ENCODE measurements around the gene WDR77. TPM values are rescaled to one million over a fixed set of nuclear protein-coding genes. Genes with fewer than 3 reads are reported as not detected.
A peak's percentile ranks its signal among the peaks of the same experiment; 100 is the strongest.

The WDR77 gene
- total and polyA plus RNA-seq, 9 of the 15 experiments (the other 6 are each of a cell fraction or from before 2014, with no cell fraction given): 20.6 to 160 (median 75.3) TPM

DNA sequence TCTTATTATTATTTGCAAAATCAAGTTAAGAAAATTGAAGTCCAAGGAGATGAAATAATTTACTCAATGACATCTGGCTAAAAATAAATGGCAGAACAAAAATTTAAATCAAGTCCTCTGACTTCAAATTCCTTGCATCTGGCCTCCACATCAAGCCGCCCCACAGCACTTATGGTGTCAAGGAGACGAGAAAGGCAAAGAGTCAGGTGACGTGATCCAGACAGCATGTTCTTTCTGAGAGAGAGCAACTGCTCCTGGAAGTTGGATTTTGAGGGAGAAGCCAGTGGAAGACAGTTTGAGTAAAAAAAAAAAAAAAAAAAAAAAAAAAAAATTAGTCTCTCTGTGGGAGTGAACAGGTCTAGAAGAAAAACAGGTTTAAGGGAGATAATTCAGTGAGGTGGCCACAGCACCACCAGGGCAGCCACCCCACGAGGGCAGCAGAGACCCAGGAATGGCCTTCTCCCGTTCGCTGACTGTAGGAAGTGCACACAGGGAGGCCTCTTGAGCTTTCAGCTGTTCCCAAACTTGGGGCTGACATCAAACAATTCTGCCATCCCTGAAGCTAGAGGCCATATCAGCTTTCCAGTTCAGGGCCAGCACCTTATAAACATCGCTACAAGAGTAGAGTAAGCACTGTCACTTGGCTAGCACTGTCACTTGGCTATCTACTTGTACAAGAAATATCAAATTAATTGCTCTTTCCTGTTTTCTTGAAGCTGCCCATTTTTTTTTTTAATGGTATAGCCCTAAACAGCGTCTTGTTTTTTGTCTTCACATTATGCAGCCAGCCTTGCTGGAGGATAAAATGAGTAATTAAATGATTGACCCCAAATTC is 32.5 kb upstream of the WDR77 start (continued):
- TF ChIP-seq, protein P1, sequence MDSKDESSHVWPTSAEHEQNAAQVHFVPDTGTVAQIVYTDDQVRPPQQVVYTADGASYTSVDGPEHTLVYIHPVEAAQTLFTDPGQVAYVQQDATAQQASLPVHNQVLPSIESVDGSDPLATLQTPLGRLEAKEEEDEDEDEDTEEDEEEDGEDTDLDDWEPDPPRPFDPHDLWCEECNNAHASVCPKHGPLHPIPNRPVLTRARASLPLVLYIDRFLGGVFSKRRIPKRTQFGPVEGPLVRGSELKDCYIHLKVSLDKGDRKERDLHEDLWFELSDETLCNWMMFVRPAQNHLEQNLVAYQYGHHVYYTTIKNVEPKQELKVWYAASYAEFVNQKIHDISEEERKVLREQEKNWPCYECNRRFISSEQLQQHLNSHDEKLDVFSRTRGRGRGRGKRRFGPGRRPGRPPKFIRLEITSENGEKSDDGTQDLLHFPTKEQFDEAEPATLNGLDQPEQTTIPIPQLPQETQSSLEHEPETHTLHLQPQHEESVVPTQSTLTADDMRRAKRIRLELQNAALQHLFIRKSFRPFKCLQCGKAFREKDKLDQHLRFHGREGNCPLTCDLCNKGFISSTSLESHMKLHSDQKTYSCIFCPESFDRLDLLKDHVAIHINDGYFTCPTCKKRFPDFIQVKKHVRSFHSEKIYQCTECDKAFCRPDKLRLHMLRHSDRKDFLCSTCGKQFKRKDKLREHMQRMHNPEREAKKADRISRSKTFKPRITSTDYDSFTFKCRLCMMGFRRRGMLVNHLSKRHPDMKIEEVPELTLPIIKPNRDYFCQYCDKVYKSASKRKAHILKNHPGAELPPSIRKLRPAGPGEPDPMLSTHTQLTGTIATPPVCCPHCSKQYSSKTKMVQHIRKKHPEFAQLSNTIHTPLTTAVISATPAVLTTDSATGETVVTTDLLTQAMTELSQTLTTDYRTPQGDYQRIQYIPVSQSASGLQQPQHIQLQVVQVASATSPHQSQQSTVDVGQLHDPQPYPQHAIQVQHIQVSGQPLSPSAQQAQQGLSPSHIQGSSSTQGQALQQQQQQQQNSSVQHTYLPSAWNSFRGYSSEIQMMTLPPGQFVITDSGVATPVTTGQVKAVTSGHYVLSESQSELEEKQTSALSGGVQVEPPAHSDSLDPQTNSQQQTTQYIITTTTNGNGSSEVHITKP (IDR thresholded peaks at IDR 0.05; ENCODE audit: partially characterized antibody): no peak
- TF ChIP-seq SP2 (IDR thresholded peaks at IDR 0.05; ENCODE audit: extremely low read depth, low read depth, low read length, poor library complexity, severe bottlenecking) (no peak), POLR2B (IDR thresholded peaks at IDR 0.05; ENCODE audit: low read depth, partially characterized antibody) (no peak), ELF2 (CRISPR knock-in tag; IDR thresholded peaks at IDR 0.05) (0 out of 2 replicates have a peak, but pooled peaks have one; percentile 34), SLC30A9 (CRISPR knock-in tag; IDR thresholded peaks at IDR 0.05) (no peak), TCF7 (IDR thresholded peaks at IDR 0.05; ENCODE audit: borderline replicate concordance) (0 out of 2 replicates have a peak, but pooled peaks have one; percentile 36)
- TF ChIP-seq, protein P2, sequence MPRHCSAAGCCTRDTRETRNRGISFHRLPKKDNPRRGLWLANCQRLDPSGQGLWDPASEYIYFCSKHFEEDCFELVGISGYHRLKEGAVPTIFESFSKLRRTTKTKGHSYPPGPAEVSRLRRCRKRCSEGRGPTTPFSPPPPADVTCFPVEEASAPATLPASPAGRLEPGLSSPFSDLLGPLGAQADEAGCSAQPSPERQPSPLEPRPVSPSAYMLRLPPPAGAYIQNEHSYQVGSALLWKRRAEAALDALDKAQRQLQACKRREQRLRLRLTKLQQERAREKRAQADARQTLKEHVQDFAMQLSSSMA (CRISPR knock-in tag; IDR thresholded peaks at IDR 0.05): no peak
- TF ChIP-seq, protein P3, sequence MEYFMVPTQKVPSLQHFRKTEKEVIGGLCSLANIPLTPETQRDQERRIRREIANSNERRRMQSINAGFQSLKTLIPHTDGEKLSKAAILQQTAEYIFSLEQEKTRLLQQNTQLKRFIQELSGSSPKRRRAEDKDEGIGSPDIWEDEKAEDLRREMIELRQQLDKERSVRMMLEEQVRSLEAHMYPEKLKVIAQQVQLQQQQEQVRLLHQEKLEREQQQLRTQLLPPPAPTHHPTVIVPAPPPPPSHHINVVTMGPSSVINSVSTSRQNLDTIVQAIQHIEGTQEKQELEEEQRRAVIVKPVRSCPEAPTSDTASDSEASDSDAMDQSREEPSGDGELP (CRISPR knock-in tag; IDR thresholded peaks at IDR 0.05; ENCODE audit: borderline replicate concordance): peak; percentile 77
- TF ChIP-seq, protein P4, sequence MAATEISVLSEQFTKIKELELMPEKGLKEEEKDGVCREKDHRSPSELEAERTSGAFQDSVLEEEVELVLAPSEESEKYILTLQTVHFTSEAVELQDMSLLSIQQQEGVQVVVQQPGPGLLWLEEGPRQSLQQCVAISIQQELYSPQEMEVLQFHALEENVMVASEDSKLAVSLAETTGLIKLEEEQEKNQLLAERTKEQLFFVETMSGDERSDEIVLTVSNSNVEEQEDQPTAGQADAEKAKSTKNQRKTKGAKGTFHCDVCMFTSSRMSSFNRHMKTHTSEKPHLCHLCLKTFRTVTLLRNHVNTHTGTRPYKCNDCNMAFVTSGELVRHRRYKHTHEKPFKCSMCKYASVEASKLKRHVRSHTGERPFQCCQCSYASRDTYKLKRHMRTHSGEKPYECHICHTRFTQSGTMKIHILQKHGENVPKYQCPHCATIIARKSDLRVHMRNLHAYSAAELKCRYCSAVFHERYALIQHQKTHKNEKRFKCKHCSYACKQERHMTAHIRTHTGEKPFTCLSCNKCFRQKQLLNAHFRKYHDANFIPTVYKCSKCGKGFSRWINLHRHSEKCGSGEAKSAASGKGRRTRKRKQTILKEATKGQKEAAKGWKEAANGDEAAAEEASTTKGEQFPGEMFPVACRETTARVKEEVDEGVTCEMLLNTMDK (IDR thresholded peaks at IDR 0.05; ENCODE audit: borderline replicate concordance, insufficient read depth, low read depth, low read length, poor library complexity, severe bottlenecking): no peak
- TF ChIP-seq, protein P5, sequence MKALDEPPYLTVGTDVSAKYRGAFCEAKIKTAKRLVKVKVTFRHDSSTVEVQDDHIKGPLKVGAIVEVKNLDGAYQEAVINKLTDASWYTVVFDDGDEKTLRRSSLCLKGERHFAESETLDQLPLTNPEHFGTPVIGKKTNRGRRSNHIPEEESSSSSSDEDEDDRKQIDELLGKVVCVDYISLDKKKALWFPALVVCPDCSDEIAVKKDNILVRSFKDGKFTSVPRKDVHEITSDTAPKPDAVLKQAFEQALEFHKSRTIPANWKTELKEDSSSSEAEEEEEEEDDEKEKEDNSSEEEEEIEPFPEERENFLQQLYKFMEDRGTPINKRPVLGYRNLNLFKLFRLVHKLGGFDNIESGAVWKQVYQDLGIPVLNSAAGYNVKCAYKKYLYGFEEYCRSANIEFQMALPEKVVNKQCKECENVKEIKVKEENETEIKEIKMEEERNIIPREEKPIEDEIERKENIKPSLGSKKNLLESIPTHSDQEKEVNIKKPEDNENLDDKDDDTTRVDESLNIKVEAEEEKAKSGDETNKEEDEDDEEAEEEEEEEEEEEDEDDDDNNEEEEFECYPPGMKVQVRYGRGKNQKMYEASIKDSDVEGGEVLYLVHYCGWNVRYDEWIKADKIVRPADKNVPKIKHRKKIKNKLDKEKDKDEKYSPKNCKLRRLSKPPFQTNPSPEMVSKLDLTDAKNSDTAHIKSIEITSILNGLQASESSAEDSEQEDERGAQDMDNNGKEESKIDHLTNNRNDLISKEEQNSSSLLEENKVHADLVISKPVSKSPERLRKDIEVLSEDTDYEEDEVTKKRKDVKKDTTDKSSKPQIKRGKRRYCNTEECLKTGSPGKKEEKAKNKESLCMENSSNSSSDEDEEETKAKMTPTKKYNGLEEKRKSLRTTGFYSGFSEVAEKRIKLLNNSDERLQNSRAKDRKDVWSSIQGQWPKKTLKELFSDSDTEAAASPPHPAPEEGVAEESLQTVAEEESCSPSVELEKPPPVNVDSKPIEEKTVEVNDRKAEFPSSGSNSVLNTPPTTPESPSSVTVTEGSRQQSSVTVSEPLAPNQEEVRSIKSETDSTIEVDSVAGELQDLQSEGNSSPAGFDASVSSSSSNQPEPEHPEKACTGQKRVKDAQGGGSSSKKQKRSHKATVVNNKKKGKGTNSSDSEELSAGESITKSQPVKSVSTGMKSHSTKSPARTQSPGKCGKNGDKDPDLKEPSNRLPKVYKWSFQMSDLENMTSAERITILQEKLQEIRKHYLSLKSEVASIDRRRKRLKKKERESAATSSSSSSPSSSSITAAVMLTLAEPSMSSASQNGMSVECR (CRISPR knock-in tag; IDR thresholded peaks at IDR 0.05): no peak
